ENCODE measurements around the gene ERMN. TPM values are rescaled to one million over a fixed set of nuclear protein-coding genes. Genes with fewer than 3 reads are reported as not detected.
"Not testable (repeated sequence)": the region's sequence is repeated elsewhere in the genome, so short reads cannot be mapped to it uniquely, and the experiment has no call there.

Gene ERMN
- total RNA-seq, 1 donor from 2014 or later: not detected

DNA sequence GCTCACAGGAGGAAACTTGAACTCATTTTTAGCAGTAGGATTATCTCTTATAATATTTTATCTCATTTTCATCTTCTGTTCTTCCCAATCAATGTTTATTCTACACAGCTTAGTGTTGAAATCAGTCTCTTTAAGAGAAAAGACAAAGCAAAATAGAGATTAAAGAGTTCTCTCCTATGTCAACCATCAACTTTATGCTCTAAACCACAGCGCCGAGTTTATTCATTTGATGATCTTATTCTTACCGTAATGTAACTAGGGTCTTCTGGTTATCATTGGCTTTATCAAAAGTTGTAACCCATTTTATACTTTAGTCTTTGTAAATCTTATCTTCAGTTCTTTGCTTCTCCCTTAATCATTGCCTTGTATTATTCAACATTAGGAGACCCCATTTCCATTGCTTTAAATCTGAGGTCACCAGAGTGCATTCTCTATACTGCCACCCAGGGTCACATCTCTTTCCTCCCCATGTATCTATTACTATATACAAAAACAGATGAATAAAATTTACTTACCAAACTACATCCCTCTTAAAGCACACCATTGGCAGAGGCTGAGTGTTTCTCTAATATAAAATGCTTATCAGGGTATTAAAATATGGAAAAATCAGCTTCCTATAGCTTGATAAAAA is 22.8 kb upstream of the ERMN start:
- no peak for DNase-seq (ENCODE audit: low spot score, unreplicated experiment)
- H3K27ac Mint-ChIP-seq: no peak overlapping the region
- H3K4me3 Mint-ChIP-seq (ENCODE audit: low read depth): no peak overlapping the region
- peaks cover 20% of the 10 kb centered on the region for H3K9me3 Mint-ChIP-seq (ENCODE audit: low read depth)
- H3K27me3 Mint-ChIP-seq: no peaks in the 10 kb centered on the region
- TF ChIP-seq CTCF (IDR thresholded peaks at IDR 0.05; ENCODE audit: unreplicated experiment): no peak
- no peaks in the 10 kb centered on the region for H3K4me1 Mint-ChIP-seq (ENCODE audit: low read depth)
- no peaks in the 10 kb centered on the region for H3K36me3 Mint-ChIP-seq (ENCODE audit: insufficient read depth)

- no peak for DNase-seq (ENCODE audit: low spot score, unreplicated experiment)
- H3K4me1 Mint-ChIP-seq (ENCODE audit: low read depth): no peaks in the 10 kb centered on the region
- no peak overlapping the region for H3K4me3 Mint-ChIP-seq (ENCODE audit: low read depth)
- no peak overlapping the region for H3K27ac Mint-ChIP-seq
- H3K27me3 Mint-ChIP-seq: no peaks in the 10 kb centered on the region
- H3K36me3 Mint-ChIP-seq (ENCODE audit: insufficient read depth): peaks cover 2% of the 10 kb centered on the region
- H3K9me3 Mint-ChIP-seq (ENCODE audit: low read depth): peaks cover 35% of the 10 kb centered on the region
- TF ChIP-seq CTCF (IDR thresholded peaks at IDR 0.05; ENCODE audit: unreplicated experiment): no peak
Measured at GRCh38 chr2:157345647-157346389, 20.2 kb upstream of the ERMN start.

GRCh38 chr2:157341381-157341780 is 15.8 kb upstream of the ERMN start:
- peaks cover 35% of the 10 kb centered on the region for H3K9me3 Mint-ChIP-seq (ENCODE audit: low read depth)
- H3K4me3 Mint-ChIP-seq (ENCODE audit: low read depth); DNase-seq (ENCODE audit: low spot score, unreplicated experiment); H3K27me3 Mint-ChIP-seq; H3K36me3 Mint-ChIP-seq (ENCODE audit: insufficient read depth); H3K4me1 Mint-ChIP-seq (ENCODE audit: low read depth); H3K27ac Mint-ChIP-seq: not testable (repeated sequence)

DNA sequence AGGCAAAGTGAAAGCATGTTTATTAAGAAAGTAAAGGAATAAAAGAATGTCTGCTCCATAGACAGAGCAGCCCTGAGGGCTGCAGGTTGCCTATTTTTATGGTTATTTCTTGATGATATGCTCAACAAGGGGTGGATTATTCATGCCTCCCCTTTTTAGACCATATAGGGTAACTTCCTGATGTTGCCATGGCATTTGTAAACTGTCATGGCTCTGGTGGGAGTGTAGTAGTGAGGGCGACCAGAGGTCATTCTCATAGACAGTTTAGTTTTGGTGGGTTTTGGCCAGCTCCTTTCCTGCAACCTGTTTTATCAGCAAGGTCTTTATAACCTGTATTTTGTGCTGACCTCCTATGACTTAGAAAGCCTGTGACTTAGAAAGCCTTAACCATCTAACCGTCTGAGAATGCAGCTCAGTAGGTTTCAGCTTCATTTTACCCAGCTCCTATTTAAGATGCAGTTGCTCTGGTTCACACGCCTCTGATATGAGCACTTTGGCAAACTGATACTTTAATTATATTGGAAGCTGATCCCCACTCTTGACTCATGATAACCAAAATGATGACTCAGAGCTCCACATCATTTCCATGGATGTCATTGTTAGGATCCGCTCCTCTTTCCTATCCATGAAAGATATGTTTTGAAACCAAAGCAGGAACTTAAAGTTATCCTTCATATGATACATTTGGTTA is 14.5 kb upstream of the ERMN start:
- no peak for DNase-seq (ENCODE audit: low spot score, unreplicated experiment)
- Mint-ChIP-seq H3K4me1 (ENCODE audit: low read depth) (no peaks in the 10 kb centered on the region), H3K4me3 (ENCODE audit: low read depth) (no peak overlapping the region), H3K9me3 (ENCODE audit: low read depth) (peaks cover 30% of the 10 kb centered on the region), H3K27ac (no peak overlapping the region), H3K36me3 (ENCODE audit: insufficient read depth) (peaks cover 2% of the 10 kb centered on the region), H3K27me3 (peaks cover 3% of the 10 kb centered on the region)
- TF ChIP-seq CTCF (IDR thresholded peaks at IDR 0.05; ENCODE audit: unreplicated experiment): no peak

DNA sequence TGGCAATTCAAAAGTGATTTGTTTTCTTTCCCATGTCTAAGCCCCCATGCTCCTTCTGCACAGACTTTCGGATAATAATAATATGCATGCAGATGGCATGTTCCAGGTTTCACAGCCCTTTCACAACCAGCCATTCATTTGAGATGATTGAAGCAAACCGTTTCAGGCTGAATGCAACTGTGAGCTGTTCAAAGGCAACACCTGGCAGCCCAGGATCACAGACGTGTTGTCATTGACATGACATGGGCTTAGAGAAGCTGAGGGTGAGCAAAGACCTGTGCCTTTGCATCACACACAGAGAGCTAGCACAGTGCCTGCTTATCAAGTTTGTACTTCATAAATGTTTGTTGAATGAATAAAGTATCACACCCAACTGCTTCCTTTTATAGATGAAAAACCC is 12.4 kb upstream of the ERMN start:
- Mint-ChIP-seq H3K4me1 (ENCODE audit: low read depth) (no peaks in the 10 kb centered on the region), H3K4me3 (ENCODE audit: low read depth) (no peak overlapping the region), H3K27ac (no peak overlapping the region), H3K36me3 (ENCODE audit: insufficient read depth) (peaks cover 2% of the 10 kb centered on the region), H3K9me3 (ENCODE audit: low read depth) (peaks cover 13% of the 10 kb centered on the region), H3K27me3 (peaks cover 3% of the 10 kb centered on the region)
- DNase-seq (ENCODE audit: low spot score, unreplicated experiment): no peak
- no peak for TF ChIP-seq CTCF (IDR thresholded peaks at IDR 0.05; ENCODE audit: unreplicated experiment)

Data from progenitor cell of endocrine pancreas (in vitro differentiated cells).